ENCODE measurements around the gene PLA2G10.
A peak's percentile ranks its signal among the peaks of the same experiment; 100 is the strongest.
"Not testable (repeated sequence)": the region's sequence is repeated elsewhere in the genome, so short reads cannot be mapped to it uniquely, and the experiment has no call there.

Gene PLA2G10

GRCh38 chr16:14658063-14658462 lies 36.0 kb downstream of the PLA2G10 start:
- no peak for FAIRE-seq

DNA sequence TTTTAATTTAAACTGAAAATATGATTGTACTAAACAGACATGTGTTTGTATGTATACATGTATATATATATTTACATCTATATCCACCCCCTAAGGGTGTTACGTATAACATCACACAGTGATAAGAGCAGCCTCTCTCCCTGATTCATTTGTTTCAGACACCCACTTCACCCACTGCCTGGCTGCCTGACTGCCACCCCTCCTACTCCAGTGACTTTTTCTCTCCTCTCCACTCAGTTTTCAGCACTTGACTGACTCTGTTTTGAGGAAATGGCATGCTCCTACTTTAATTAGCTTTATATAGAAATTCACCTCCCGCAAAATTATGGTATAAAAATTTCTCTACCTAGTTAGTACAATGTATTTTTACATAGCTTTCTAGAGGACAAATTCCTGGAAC lies 41.4 kb downstream of the PLA2G10 start:
- FAIRE-seq, result no peak

DNA sequence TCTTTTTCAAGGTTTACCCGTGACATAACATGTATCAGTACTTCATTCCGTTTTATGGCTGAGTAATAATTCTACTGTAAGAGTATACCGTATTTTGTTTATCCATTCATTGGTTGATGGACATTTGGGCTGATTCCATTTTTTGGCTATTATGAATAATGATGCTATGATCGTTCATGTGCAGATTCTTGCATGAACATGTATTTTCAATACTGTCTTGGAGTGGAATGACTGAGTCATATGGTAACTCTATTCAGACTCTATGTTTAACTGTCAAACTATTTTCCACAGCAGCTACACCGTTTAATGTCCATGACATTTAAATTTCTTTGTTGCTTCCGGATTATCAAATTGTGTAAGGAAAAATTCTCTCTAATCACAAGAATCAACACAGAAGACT lies 43.5 kb downstream of the PLA2G10 start:
- FAIRE-seq, result no peak

- FAIRE-seq, result no peak
Observed at GRCh38 chr16:14649816-14650215, 44.3 kb downstream of the PLA2G10 start.

DNA sequence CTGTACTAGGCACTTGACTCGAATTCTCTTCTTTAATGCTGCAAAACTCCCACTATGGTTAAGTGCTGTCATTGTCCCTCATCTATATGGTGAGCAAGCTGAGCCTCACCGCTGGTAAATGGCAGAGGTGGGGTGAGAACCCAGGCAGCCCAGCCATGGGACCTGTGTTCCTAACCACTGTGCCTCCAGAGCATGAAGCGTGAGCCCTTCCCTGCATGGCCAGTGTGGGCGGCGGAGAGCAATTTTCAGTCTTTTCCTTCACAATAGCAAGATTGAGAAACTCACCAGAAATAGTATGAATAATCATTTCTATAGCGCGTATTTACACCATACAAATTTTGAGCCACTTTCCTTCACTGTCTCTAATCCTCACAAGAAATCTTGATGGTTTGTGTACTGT lies 52.2 kb downstream of the PLA2G10 start:
- FAIRE-seq, result no peak

DNA sequence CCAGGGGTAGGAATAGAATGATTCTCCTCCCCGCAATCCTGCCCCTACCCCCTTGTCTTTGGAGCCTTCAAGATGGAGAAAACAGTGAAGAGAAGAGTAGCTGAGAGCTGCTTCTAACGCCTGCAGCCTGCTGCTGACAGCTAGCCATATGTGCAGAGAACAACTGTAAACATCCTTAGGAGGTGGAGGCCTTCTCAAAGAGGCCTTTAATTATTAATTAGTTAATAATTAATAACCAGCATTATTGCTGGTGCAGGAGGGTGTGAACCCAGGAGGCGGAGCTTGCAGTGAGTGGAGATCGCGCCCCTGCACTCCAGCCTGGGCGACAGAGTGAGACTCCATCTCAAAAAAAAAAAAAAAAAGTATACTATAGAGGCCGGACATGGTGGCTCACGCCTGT lies 52.9 kb downstream of the PLA2G10 start:
- no peak for FAIRE-seq

GRCh38 chr16:14640538-14640937 lies 53.6 kb downstream of the PLA2G10 start:
- no peak for FAIRE-seq

DNA sequence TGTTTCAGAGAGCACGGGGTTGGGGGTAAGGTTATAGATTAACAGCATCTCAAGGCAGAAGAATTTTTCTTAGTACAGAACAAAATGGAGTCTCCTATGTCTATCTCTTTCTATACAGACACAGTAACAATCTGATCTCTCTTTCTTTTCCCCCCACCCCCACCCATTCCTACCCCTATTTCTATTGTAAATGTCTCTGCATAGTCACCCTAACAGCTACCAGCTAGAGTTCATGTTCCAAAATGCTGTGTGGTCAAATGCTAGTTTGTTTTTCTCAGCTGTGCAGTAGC lies 57.2 kb downstream of the PLA2G10 start:
- FAIRE-seq, result not testable (repeated sequence)

DNA sequence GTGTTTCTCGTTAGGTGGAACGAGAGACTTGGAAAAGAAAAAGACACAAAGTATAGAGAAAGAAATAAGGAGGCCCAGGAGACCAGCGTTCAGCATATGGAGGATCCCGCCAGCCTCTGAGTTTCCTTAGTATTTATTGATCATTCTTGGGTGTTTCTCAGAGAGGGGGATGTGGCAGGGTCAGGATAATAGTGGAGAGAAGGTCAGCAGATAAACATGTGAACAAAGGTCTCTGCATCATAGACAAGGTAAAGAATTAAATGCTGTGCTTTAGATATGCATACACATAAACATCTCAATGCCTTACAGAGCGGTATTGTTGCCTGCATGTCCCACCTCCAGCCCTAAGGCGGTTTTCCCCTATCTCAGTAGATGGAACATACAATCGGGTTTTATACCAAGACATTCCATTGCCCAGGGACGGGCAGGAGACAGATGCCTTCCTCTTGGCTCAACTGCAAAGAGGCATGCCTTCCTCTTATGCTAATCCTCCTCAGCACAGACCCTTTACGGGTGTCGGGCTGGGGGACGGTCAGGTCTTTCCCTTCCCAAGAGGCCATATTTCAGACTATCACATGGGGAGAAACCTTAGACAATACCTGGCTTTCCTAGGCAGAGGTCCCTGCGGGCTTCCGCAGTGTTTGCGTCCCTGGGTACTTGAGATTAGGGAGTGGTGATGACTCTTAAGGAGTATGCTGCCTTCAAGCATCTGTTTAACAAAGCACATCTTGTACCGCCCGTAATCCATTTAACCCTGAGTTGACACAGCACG lies 57.7 kb downstream of the PLA2G10 start:
- FAIRE-seq, result not testable (repeated sequence)

GRCh38 chr16:14635395-14636165 lies 58.5 kb downstream of the PLA2G10 start:
- no peak for FAIRE-seq

- no peak for FAIRE-seq
Observed at GRCh38 chr16:14634389-14634725, 59.8 kb downstream of the PLA2G10 start.

DNA sequence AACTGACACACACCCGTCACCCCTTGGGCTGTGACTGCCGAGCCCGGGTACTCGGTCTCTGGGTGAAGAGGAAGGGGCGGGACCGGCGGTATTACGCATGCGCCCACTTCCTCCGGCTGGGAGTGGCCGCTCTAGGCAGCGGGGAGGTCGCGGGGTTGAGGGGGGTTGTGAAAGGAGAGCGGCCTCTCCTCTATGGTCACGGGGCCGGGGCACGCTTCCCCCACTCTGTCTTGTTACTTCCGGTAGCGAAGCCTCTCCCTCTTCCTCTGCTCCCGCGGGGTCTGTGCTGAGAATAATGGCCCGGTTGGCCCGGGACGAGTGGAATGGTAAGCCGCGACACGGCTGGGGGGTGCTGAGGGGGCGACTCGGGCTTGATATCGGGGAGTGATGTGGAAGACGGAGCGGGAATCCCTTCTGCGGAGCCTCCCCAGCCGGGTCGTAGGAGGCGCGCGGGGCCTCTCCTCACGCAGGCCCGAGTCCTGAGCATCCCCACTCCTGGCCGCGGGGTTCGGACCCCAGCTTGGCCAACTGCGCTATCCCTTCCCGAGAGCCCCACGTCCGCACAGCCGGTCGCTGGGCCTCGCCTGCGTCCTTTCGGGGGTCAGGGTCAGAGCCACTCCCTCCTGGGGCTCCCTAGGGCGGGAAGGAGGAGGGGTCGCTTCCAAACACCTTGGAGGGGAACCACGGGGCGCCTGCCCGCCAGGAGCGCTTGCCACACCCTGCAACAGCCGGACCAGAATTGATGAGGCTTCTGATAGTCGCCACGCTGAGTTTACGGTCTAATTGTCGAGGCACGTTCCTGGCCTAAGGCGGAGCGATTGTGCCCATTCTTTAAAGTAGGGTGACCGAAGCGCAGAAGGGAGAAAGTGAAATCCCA lies 61.2 kb downstream of the PLA2G10 start, which contains the start of gene BFAR:
Gene BFAR (plus strand): TSS at position 259 of the 877 bp plus-strand sequence. CDS start 11,396 bp downstream, outside the sequence.
- FAIRE-seq, result peak; percentile 76

GRCh38 chr16:14630620-14631330 lies 63.3 kb downstream of the PLA2G10 start:
- not testable (repeated sequence) for FAIRE-seq

GRCh38 chr16:14629919-14630619 lies 64.0 kb downstream of the PLA2G10 start, which contains the start of gene PARN:
Gene PARN (minus strand): TSS chr16:14630260. CDS start chr16:14630125, 135 bp downstream.
- FAIRE-seq, result no peak

DNA sequence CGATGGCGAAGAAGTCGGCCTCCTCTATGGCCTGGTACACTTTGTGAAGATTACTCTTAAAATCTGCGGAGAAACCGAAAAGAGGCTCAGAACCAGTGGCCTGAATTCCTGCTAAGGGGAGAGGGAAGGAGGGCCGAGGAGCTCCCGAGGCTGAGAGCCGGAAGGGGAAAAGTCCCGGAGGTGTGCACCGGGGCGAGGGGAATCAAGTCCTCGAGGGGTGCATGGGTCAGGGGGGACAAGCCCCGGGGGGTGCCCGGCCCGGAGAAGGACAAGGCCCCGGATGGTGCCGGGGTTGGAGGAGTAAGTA lies 64.5 kb downstream of the PLA2G10 start:
- FAIRE-seq, result no peak

DNA sequence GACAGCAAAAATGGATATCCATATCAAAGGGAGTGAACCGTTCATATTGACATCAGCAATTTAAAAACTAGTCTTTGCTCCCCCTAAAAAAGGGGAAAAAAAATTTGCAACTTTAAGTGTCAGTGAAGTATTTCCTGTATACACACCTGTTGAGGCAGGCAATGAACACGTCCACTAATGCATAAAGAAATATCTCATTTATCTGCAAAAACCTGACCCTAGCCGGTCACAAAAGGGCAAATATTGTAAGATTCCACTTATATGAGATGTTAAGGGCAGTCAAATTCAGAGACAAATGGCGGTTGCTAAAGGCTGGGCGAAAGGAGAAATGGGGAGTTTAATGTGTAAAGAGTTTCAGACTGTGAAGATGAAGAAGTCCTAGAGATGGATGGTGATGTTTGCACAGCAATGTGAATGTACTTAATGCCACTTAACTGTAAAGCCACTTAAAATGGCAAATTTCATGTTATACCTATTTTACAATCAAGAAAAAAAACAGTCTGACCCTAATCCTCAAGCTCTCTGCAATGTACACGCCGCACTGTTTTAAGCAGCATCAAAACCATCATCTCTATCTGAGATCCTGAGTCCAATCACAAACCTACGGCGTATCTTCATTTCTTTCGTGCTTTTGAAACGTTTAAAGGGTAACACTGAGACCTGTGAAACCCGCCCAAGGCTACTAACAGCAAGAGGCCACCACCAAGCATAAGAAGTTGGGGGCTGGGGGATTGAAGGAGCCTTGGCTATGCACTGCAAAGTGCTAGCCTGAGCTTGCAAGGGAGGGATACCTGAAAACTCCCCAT lies 65.1 kb downstream of the PLA2G10 start:
- no peak for FAIRE-seq

- no peak for FAIRE-seq
Observed at GRCh38 chr16:14627078-14627477, 67.0 kb downstream of the PLA2G10 start.

All from TTC549 (cell line).